Measurements from ENCODE around the gene NR1H4.
"Not testable (repeated sequence)": the region's sequence is repeated elsewhere in the genome, so short reads cannot be mapped to it uniquely, and the experiment has no call there.

NR1H4 gene

DNA sequence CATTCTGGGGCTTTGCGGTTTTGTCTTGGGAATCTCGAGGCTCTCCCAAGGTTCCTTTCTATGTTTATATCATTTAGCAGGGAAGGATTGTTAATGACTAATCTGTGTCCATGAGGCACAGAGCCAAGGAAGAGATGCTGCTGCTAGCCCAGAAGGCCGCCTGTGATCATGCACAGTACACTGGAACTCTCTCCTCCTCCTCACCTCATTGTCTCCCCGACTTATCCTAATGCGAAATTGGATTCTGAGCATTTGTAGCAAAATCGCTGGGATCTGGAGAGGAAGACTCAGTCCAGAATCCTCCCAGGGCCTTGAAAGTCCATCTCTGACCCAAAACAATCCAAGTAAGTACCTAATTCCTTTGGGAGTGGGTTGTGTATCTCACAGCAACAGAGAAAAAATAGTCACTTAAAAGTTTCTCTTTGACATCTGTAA lies at the start of gene NR1H4:
Gene NR1H4 (plus strand): TSS at position 151 of the 435 bp plus-strand sequence. CDS start 19,458 bp downstream, outside the sequence.
- no peak within 1 kb of the TSS for H3K4me3 ChIP-seq (replicated peaks in 1 of 2; ENCODE audit: low read depth in 2 of 2, low read length in 2 of 2)
- TF ChIP-seq, protein P1, sequence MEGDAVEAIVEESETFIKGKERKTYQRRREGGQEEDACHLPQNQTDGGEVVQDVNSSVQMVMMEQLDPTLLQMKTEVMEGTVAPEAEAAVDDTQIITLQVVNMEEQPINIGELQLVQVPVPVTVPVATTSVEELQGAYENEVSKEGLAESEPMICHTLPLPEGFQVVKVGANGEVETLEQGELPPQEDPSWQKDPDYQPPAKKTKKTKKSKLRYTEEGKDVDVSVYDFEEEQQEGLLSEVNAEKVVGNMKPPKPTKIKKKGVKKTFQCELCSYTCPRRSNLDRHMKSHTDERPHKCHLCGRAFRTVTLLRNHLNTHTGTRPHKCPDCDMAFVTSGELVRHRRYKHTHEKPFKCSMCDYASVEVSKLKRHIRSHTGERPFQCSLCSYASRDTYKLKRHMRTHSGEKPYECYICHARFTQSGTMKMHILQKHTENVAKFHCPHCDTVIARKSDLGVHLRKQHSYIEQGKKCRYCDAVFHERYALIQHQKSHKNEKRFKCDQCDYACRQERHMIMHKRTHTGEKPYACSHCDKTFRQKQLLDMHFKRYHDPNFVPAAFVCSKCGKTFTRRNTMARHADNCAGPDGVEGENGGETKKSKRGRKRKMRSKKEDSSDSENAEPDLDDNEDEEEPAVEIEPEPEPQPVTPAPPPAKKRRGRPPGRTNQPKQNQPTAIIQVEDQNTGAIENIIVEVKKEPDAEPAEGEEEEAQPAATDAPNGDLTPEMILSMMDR (IDR thresholded peaks at IDR 0.05; ENCODE audit: low read depth, low read length): no peak
- DNase-seq (ENCODE audit: low read depth in 2 of 2): peak; percentile 6 to 45

DNA sequence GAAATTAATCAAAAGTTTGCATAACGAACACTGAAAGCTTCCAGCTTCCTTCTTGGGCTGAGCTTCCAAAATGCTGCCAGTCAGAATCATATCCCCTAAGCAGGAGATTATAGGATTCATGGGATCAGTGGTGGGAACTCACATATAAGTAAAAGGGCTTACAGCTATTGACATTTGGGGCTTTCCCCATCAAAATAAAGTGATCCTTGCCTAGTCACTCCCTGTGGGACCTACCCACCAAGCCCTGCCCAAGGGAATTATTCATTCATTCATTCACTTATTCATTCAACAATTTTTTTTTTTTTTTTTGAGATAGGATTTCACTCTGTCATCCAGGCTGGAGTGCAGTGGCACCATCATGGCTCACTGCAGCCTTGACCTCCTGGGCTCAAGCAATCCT lies 47.5 kb upstream of the NR1H4 start:
- DNase-seq (ENCODE audit: low read depth in 2 of 2): no peak
- no peak overlapping the region for H3K4me3 ChIP-seq (replicated peaks in 1 of 2; ENCODE audit: low read depth in 2 of 2, low read length in 2 of 2)
- TF ChIP-seq, protein P1 (IDR thresholded peaks at IDR 0.05; ENCODE audit: low read depth, low read length): no peak

DNA sequence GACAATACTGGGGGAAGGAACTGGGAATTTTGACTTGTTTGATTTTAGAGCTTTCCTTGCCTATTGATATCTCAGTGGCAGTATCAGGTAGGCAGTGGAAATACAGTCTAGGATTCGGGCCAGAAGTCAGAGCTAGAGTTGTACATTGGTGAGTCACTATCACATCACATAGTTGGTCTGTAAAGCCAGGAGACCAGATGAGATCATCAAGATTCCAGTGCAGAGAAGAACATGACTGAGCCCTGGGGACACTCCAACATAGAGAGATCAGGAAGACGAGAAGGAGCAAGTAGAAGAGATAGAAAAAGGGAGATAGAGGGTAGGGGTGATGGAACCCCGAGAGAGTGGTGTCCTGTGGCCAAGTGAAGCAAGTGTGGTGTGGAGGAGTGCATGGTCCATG lies 46.6 kb upstream of the NR1H4 start:
- H3K4me3 ChIP-seq (replicated peaks in 1 of 2; ENCODE audit: low read depth in 2 of 2, low read length in 2 of 2): no peak overlapping the region
- peak; percentile 10 to 73 for DNase-seq (ENCODE audit: low read depth in 2 of 2)
- TF ChIP-seq, protein P1 (IDR thresholded peaks at IDR 0.05; ENCODE audit: low read depth, low read length): no peak

DNA sequence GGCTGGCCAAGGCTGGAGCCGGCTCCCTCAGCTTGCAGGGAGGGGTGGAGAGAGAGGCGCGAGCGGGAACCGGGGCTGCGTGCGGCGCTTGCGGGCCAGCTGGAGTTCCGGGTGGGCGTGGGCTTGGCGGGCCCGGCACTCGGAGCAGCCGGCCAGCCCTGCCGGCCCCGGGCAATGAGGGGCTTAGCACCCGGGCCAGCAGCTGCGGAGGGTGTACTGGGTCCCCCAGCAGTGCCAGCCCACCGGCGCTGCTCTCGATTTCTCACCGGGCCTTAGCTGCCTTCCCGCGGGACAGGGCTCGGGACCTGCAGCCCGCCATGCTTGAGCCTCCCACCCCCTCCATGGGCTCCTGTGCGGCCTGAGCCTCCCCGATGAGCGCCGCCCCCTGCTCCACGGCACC lies 43.4 kb upstream of the NR1H4 start:
- not testable (repeated sequence) for H3K4me3 ChIP-seq (replicated peaks in 1 of 2; ENCODE audit: low read depth in 2 of 2, low read length in 2 of 2); DNase-seq (ENCODE audit: low read depth in 2 of 2)

DNA sequence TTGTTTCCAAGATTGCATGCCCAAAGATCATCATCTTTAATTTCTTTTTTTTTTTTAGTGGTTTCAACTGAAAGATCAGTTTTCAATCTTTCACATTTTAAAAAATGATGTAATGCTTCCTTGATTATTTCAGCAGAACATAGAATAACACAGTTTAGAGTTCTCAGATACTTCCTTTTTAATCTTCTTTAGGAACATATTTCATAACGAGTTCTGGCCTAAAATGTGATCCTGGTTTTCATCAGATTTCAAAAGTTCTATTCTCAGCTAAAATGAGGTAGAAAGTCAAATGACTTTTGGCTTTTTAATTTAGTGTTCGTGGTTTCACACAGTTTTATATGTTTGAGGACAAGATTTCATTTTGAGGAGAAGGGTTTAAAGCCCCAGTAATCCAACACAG lies 40.0 kb upstream of the NR1H4 start:
- TF ChIP-seq, protein P1 (IDR thresholded peaks at IDR 0.05; ENCODE audit: low read depth, low read length): no peak
- no peak for DNase-seq (ENCODE audit: low read depth in 2 of 2)

DNA sequence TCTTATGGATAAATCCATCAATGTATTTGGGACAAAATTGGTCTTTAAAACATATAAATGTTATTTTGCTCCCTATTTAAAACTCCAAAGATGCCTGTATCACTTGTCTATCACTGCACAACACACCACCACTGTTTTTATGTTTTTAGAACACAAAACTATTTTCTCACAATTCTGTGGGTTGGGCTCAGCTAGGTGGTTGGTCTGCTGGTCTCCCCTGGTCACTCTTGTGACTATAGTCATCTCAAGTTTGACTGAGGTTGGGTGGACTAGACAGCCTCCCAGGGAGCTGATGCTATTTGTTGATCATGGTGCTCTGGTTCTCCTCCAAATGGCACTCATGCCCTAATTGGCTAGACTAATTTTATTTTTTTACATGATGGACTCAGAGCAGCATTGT lies 39.5 kb upstream of the NR1H4 start:
- DNase-seq (ENCODE audit: low read depth in 2 of 2): no peak
- H3K4me3 ChIP-seq (replicated peaks in 1 of 2; ENCODE audit: low read depth in 2 of 2, low read length in 2 of 2): no peak overlapping the region
- TF ChIP-seq, protein P1 (IDR thresholded peaks at IDR 0.05; ENCODE audit: low read depth, low read length): no peak

More for the DNA sequence above, 40.0 kb upstream of the NR1H4 start:
- no peak overlapping the region for H3K4me3 ChIP-seq (replicated peaks in 1 of 2; ENCODE audit: low read depth in 2 of 2, low read length in 2 of 2)

DNA sequence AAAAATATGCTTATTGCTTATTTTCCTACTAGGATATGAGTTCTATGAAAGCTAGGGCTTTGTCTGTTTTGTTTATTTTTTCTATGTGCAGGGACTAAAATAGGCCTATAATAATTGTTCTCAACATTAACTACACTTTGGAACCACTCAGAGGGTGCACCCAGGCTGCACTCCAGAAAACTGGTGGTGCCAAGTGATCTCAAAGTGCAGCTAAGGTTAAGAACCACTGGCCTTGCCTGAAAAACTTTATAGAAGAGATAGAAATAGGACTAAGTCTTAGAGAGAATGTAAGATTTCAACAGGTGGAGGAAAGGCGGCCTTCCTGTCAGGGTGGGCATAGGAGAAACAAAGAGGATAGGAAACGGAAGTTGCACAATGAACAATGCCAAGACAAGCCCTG lies 37.7 kb upstream of the NR1H4 start:
- no peak for DNase-seq (ENCODE audit: low read depth in 2 of 2)
- TF ChIP-seq, protein P1 (IDR thresholded peaks at IDR 0.05; ENCODE audit: low read depth, low read length): no peak
- no peak overlapping the region for H3K4me3 ChIP-seq (replicated peaks in 1 of 2; ENCODE audit: low read depth in 2 of 2, low read length in 2 of 2)
